Activated CD4-positive, alpha-beta T cell treated with anti-CD3 and anti-CD28 coated beads for 36 hours (primary cell): ENCODE data around the gene SFXN5. TPM values are rescaled to one million over a fixed set of nuclear protein-coding genes. Genes with fewer than 3 reads are reported as not detected.

Source experiments
- ATAC-seq: fragments of 200-7000 bp; cut with Tn5 transposase; one replicate; pipeline ENCODE4 v1.10.0; 2021; ENCODE audit warnings: mild to moderate bottlenecking, moderate library complexity
- CTCF ChIA-PET: fragments of 350-600 bp; sonication (Branson Sonifier 250); formaldehyde crosslinking; loops from one replicate; lab custom pipeline; 2021; ENCODE audit warnings: antibody characterized with exemption; lab: Charles Lee
- POLR2A ChIA-PET: fragments of 350-600 bp; sonication (Branson Sonifier 250); formaldehyde crosslinking; loops from one replicate; lab custom pipeline; 2021; ENCODE audit warnings: antibody characterized with exemption, inconsistent platforms; lab: Charles Lee
- DNase-seq: peaks from one replicate; pipeline ENCODE4 v3.0.0-alpha.2; 2020
- H3K27ac Mint-ChIP-seq: one replicate; pipeline ENCODE4 v1.8.0; 2021; ENCODE audit warnings: mixed read lengths
- H3K27me3 Mint-ChIP-seq: one replicate; pipeline ENCODE4 v1.8.0; 2021; ENCODE audit warnings: mixed read lengths
- H3K36me3 Mint-ChIP-seq: one replicate; pipeline ENCODE4 v1.8.0; 2021; ENCODE audit warnings: low read depth, mixed read lengths
- H3K4me1 Mint-ChIP-seq: one replicate; pipeline ENCODE4 v1.8.0; 2021; ENCODE audit warnings: mixed read lengths
- H3K4me3 Mint-ChIP-seq: one replicate; pipeline ENCODE4 v1.8.0; 2021; ENCODE audit warnings: mild to moderate bottlenecking, moderate library complexity, mixed read lengths
- H3K9me3 Mint-ChIP-seq: one replicate; pipeline ENCODE4 v1.8.0; 2021; ENCODE audit warnings: low read depth, mixed read lengths
- intact Hi-C, 2 experiments: fragments of 100-400 bp; cut with DNase I in 1 of 2; cut with micrococcal nuclease in 1 of 2; formaldehyde crosslinking; loops; one replicate each; pipeline versions ENCODE4 v1.14.2 to v1.15.1; 2022 to 2024; cut with DNase I, micrococcal nuclease
- total RNA-seq, 2 experiments: library from RNA; stranded (reverse); gene quantifications; one replicate each; pipeline ENCODE4 v1.2.3, GENCODE V29; 2021

Gene SFXN5
- total RNA-seq, 2 experiments from 2014 or later: 4.5 to 6.2 TPM

DNA sequence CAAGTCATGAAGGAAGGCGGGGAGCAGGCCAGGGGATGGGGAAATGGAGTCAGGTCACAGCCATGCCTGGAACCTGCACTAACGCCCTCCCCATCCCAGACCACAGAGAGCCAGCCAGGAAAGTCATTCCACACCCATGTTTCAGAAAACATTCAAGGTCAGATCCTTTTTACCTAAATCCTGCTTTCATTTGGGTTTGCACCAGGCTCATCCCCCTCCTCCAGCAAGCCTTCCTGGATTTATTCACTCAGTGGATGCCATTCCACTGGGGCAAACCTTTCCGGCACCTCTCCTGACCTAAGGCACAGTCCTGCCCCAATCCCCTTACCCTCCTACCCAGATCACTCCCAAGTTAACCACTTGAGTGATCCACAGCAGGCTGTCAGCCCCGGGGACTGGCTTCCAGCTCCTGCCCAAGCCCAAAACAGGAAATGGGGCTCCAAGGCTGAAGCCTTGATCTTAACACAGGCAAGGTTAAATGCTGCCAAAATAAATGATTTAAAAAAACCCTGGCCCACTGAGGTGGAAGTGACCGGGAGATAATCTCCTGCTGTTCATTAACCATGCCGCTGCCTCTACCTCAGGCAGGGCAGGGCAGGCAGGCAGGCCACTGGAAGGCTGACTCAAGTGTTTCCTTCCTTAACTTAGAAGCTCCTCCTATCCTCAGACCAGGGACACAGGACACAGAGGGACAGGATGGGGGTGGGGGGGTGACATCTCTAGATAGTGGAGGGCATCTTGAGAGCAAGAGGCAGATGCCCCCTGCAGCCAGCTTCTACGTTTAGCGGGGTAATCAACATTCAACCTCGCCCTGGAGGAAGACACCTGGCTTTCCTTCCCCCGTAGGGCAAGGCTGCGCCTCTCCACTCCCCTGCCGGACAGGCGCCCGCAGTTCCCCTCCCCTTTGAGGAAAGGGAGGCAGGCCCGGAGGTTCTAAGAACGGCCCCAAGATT, 39.8 kb upstream of the SFXN5 start:
- ATAC-seq: peak; percentile 7
- peak; percentile 32 for DNase-seq
- H3K36me3 Mint-ChIP-seq: no peaks in the 10 kb centered on the region
- CTCF ChIA-PET: interaction anchor here (0.6 to 4.2 kb wide), 7 partner anchors 12 to 1827 kb away, joined by 3 to 18 read pairs (median 3); no protein-coding TSS in a partner anchor
- POLR2A ChIA-PET: no interaction called here
- H3K9me3 Mint-ChIP-seq: no peaks in the 10 kb centered on the region
- H3K27me3 Mint-ChIP-seq: peaks cover 2% of the 10 kb centered on the region
- intact Hi-C loops: loop anchor here (2.0 to 5.0 kb wide), 5 partner anchors 65 to 284 kb away; partner anchors contain the start of genes ALMS1 (in 1 of the 2), EGR4 (in 1 of the 2), EMX1 (in 1 of the 2) and EXOC6B (in 1 of the 2)
- H3K27ac Mint-ChIP-seq: peak overlapping the region; percentile 40
- peak overlapping the region; percentile 79 for H3K4me3 Mint-ChIP-seq
- H3K4me1 Mint-ChIP-seq: peaks cover 25% of the 10 kb centered on the region

DNA sequence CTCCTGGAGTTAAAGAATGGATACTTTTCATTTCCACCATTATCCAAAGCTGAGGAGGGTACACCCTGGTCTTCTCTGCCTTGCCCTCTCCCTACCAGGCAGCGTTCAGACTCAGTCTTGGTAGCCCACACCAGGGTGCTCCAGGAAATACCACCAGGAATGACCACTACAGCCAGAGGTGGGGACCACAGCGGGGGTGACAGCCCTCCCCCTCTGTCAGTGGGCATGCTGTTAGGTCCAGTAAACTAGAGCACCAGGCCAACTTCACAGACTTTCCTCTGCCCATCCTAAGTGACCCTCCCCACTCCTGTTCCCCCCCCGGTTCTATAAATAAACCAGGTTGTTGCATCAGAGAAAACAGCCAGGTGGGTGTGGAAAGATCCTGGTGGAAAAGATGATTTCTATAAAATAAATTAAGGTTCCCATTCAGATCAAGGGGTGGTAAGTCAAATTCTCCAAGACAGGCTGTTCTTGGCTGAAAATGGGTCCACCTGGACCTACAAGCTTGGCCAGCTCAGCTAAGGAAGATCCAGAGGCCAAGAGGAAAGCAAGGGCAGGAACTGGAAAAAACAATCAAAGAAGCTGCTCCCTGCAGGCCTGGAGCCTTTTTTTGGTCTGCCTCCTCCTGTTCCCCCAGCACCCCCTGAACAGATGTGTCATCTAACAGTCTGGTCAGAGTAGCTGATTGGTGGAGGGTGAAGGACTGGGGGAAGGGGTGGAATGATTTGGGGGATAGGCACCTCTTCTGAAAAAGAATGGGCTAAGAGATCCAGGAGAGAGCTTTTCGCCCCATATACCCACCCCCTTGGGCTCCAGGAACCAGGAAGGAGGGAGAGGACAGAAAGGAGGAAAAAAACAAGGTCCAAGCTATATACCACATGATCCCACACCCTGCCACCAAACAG, 38.9 kb upstream of the SFXN5 start:
- Mint-ChIP-seq H3K4me3 (peak overlapping the region; percentile 79), H3K27ac (no peak overlapping the region), H3K9me3 (no peaks in the 10 kb centered on the region), H3K27me3 (peaks cover 2% of the 10 kb centered on the region), H3K36me3 (no peaks in the 10 kb centered on the region), H3K4me1 (peaks cover 25% of the 10 kb centered on the region)
- intact Hi-C loops: loop anchor here in 1 of 2 experiments (5.0 kb wide), 2 partner anchors 182 to 283 kb away; partner anchors contain the start of genes EGR4 and EXOC6B
- CTCF ChIA-PET: interaction anchor here (1.0 to 4.2 kb wide), 3 partner anchors 16 to 67 kb away, joined by 3 to 18 read pairs (median 3); no protein-coding TSS in a partner anchor
- DNase-seq (no peak), ATAC-seq (no peak)
- POLR2A ChIA-PET: no interaction called here

DNA sequence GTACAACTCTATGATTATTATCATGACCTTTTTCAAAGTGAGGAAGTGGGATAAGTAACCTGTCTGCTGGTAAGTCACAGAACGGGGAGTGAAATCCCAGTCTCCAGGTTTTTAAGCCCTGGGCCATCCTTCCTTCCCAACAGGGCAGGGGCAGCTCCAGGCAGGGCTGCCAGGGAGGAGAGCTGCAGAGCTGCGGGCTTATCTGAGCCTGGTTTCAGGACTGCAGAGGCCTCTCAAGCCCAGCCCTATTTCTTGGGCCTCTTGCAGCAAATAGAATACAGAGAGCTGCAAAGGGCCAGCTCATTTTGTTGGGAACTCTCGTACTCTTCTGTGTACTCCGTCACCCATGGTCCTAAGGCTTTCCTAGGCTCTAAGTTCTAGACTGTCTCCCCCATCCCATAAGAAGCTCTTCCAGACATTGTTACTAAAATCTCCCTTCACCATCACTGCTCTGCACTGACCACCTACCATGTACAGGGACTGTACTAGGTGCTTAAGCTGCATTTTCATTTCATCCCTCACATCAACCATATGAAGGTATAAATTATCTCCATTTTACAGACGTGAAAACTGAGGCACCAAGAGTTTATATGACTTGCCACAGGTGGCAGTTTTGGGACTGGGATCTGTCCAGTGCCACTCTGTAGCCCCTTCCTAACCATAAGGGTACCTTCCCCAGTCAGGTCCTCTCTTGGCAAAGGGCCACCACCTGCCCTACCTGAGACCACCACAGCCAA, 38.1 kb upstream of the SFXN5 start:
- ATAC-seq: no peak
- Mint-ChIP-seq H3K27ac (no peak overlapping the region), H3K4me3 (no peak overlapping the region), H3K27me3 (peaks cover 2% of the 10 kb centered on the region), H3K4me1 (peaks cover 25% of the 10 kb centered on the region), H3K36me3 (no peaks in the 10 kb centered on the region), H3K9me3 (no peaks in the 10 kb centered on the region)
- no peak for DNase-seq
- POLR2A ChIA-PET: no interaction called here
- CTCF ChIA-PET: interaction anchor here (1.0 to 4.2 kb wide), 2 partner anchors 10 to 68 kb away, joined by 3 to 18 read pairs; no protein-coding TSS in a partner anchor
- intact Hi-C loops: loop anchor here in 1 of 2 experiments (5.0 kb wide), 2 partner anchors 183 to 282 kb away; partner anchors contain the start of genes EGR4 and EXOC6B

DNA sequence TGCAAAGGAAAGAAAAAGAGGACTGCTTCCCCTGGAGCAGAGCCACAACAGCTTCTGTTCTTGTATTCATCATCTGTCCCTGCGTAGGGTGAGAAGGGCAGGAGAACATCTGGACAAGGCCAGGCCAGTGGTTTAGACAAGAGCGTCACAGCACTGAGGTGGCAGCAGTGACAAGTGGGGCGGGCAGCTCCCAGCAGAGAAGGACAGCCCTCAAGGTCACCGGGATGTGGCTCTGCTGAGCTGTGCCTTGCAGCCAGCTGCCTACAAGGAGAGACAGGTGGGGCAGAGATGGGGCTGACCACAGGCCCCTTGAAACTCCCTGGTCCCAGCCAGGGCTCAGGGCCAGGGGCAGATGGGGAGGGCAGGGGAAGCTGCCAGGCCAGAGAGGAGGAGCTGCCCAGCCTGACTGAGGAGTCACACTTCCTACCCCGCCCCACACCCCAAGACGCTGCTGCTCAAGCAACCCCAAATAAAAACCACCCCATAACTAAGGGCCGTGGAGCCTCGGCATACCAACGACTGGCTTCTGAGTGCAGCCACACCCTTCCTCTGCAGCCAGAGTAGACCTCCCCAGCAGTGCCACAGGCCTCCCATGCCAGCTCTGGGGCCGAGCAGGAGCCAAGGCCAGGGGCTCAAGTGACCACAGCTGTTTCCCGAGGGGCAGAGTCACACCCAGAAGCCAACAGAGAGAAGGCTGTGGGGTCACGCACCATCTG, 35.9 kb upstream of the SFXN5 start:
- intact Hi-C loops: no loop called here
- Mint-ChIP-seq H3K4me3 (no peak overlapping the region), H3K4me1 (peaks cover 21% of the 10 kb centered on the region), H3K27me3 (peaks cover 2% of the 10 kb centered on the region), H3K9me3 (no peaks in the 10 kb centered on the region), H3K36me3 (no peaks in the 10 kb centered on the region), H3K27ac (peak overlapping the region; percentile 40)
- POLR2A ChIA-PET: no interaction called here
- ATAC-seq (no peak), DNase-seq (no peak)
- CTCF ChIA-PET: interaction anchor here (0.9 kb wide), 1 partner anchor 106 kb away, joined by 5 read pairs; the partner anchor contains the start of gene SMYD5

DNA sequence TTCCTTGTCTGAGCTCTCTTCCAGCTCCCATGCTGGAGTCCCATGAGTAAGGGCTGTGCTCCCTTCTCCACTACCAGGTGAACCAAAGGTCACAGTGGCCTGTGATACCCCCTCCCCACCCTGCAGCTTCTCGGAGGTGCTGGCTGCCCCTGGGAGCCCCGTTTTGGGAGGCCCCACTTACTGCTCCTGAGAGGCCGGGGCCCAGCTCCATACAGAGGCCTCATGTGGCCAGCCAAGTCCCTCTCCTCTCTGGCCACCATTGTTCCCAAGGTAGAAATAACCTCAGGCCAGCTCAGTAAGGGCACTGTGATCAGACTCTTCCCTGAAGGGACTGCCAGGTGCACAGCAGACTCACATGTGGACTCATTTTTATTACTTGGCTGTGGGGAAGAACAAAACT, 35.3 kb upstream of the SFXN5 start:
- DNase-seq (no peak), ATAC-seq (no peak)
- H3K27ac Mint-ChIP-seq: no peak overlapping the region
- peaks cover 2% of the 10 kb centered on the region for H3K27me3 Mint-ChIP-seq
- H3K36me3 Mint-ChIP-seq: no peaks in the 10 kb centered on the region
- H3K4me3 Mint-ChIP-seq: no peak overlapping the region
- peaks cover 19% of the 10 kb centered on the region for H3K4me1 Mint-ChIP-seq
- intact Hi-C loops: no loop called here
- CTCF ChIA-PET: interaction anchor here (0.9 kb wide), 1 partner anchor 107 kb away, joined by 5 read pairs; the partner anchor contains the start of gene SMYD5
- H3K9me3 Mint-ChIP-seq: no peaks in the 10 kb centered on the region
- POLR2A ChIA-PET: interaction anchor here (0.6 kb wide), 1 partner anchor 66 kb away, joined by 6 read pairs; no protein-coding TSS in a partner anchor

DNA sequence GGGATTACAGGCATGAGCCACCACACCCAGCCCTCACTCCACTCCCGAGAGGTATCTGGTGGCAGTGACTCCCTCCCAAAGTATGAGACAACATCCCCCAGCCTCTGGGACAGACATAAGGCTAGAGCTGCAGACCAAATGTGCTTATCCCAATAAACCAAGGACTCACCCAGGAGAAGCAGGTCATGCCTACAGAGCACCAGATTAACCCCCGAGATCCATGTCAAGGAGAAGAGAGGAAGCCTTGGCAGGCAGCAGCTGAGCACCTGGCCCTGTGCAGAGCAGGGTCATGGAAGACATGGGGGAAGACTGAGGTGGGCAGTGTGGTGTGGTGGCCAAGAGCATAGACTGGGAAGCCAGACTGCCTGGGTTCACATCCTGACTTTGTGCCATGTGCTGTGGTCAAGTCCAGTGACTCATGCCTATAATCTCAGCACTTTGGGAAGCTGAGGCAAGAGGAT, 34.0 kb upstream of the SFXN5 start:
- Mint-ChIP-seq H3K27me3 (no peaks in the 10 kb centered on the region), H3K9me3 (no peaks in the 10 kb centered on the region), H3K36me3 (no peaks in the 10 kb centered on the region), H3K27ac (no peak overlapping the region), H3K4me3 (no peak overlapping the region), H3K4me1 (peaks cover 9% of the 10 kb centered on the region)
- no peak for ATAC-seq
- intact Hi-C loops: no loop called here
- POLR2A ChIA-PET: interaction anchor here (0.6 kb wide), 1 partner anchor 12 kb away, joined by 5 read pairs; no protein-coding TSS in a partner anchor
- DNase-seq: no peak
- CTCF ChIA-PET: interaction anchor here (0.6 to 0.7 kb wide), 2 partner anchors 73 to 243 kb away, joined by 3 read pairs; no protein-coding TSS in a partner anchor

DNA sequence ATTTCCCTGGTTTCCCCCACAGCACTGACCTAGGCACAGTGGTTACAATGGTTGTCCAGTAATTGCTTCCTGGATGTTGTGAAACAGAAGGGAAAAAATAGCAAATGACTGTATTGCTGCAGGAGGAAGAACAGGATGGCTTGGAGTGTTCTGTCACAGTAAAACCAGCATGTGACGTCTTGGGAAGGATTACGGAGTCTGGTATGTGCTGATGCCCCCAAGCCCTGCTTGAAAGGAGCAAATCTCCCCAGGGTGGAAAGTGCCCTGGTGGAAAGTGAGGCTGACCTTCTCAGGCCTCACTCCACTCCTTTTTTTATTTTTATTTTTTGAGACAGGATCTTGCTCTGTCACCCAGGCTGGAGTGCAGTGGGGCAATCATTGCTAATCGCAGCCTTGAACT, 33.4 kb upstream of the SFXN5 start:
- no peaks in the 10 kb centered on the region for H3K27me3 Mint-ChIP-seq
- H3K9me3 Mint-ChIP-seq: no peaks in the 10 kb centered on the region
- ATAC-seq (no peak), DNase-seq (no peak)
- intact Hi-C loops: no loop called here
- H3K36me3 Mint-ChIP-seq: no peaks in the 10 kb centered on the region
- no peak overlapping the region for H3K27ac Mint-ChIP-seq
- H3K4me3 Mint-ChIP-seq: no peak overlapping the region
- ChIA-PET POLR2A (no interaction called here), CTCF (interaction anchor here (0.6 to 0.7 kb wide), 2 partner anchors 7 to 74 kb away, joined by 3 read pairs; no protein-coding TSS in a partner anchor)
- H3K4me1 Mint-ChIP-seq: peaks cover 7% of the 10 kb centered on the region

DNA sequence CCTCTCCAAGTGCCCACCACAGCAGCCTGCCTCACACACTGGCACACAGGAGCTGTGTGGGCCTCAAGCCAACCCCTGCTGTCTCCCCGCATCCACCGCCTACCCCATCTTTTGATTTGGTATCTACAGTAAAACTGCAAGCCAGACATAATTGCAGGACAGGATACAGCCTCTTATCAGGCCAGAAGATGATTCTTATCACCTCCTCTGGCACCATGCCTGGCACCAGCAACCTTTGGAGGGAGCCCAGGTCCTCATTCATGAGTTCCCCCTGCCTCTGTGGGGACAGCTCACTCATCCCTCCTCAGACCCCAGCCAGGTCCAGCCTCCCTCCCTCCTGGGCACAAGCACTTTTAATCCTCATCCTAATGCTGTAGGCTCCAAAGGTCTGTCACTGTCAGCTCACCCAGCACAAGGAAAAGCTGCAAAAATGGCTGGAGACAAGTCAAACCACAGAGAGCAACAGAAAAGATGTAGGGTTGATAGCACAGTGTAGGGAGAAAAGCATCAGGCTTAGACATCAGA, 31.6 kb upstream of the SFXN5 start:
- DNase-seq (no peak), ATAC-seq (no peak)
- Mint-ChIP-seq H3K4me1 (peaks cover 5% of the 10 kb centered on the region), H3K9me3 (no peaks in the 10 kb centered on the region), H3K27me3 (no peaks in the 10 kb centered on the region), H3K4me3 (no peak overlapping the region), H3K27ac (no peak overlapping the region), H3K36me3 (no peaks in the 10 kb centered on the region)
- ChIA-PET CTCF (no interaction called here), POLR2A (no interaction called here)
- intact Hi-C loops: no loop called here

DNA sequence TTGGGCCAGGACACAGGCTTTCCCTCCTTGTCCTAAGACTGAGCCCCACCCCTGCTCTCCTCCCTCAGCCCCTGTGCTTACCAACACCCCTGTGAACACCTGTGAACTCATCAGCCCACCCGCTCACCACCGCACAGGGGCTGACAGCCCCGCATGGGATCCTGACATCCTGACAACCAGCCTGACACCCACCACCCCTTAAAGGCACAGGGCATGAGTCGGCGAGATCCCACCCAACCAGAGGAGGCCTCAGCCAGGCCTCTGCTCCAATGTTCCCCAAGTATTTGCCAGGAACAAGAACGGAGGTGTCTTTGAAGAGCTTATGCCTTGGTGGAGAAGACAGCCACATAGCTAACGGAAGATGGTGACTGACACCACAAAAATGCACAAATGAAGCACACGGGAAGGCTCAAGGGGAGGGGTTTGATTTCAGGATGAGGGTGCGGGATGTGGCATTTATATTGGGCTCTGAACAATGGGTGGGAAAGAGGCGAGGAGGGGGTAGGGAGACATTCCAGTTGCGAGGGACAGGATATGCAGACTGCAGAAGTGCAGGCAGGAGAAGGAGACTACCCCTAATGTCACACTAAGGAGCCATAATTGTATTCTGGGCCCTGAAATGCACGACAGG, 30.2 kb upstream of the SFXN5 start:
- ATAC-seq (no peak), DNase-seq (no peak)
- H3K9me3 Mint-ChIP-seq: no peaks in the 10 kb centered on the region
- ChIA-PET POLR2A (no interaction called here), CTCF (interaction anchor here (0.7 kb wide), 1 partner anchor 87 kb away, joined by 4 read pairs; no protein-coding TSS in a partner anchor)
- H3K27ac Mint-ChIP-seq: no peak overlapping the region
- H3K4me1 Mint-ChIP-seq: peaks cover 3% of the 10 kb centered on the region
- H3K36me3 Mint-ChIP-seq: no peaks in the 10 kb centered on the region
- intact Hi-C loops: no loop called here
- no peak overlapping the region for H3K4me3 Mint-ChIP-seq
- H3K27me3 Mint-ChIP-seq: no peaks in the 10 kb centered on the region
